Endothelial cell (in vitro differentiated cells): Measurements from ENCODE around the gene PTX3. TPM values are rescaled to one million over a fixed set of nuclear protein-coding genes. Genes with fewer than 3 reads are reported as not detected.

Experiments
- total RNA-seq: library from RNA; stranded (reverse); fragmentation: NEBNext Ultra II Directional; extraction: Animal tissue kit (Norgen Biotek cat#: 25700); gene quantifications from one replicate; pipeline ENCODE4 v1.2.1, GENCODE V29; 2021; ENCODE audit not compliant: unreplicated experiment

Gene PTX3
- total RNA-seq, 1 donor from 2014 or later = 0.13 TPM

Other genes with a start within 250 kb of the PTX3 start
- gene VEPH1, start 66.6 kb downstream of the PTX3 start, total RNA-seq = 10.3 TPM